ENCODE measurements around the gene AJAP1.

Gene AJAP1

DNA sequence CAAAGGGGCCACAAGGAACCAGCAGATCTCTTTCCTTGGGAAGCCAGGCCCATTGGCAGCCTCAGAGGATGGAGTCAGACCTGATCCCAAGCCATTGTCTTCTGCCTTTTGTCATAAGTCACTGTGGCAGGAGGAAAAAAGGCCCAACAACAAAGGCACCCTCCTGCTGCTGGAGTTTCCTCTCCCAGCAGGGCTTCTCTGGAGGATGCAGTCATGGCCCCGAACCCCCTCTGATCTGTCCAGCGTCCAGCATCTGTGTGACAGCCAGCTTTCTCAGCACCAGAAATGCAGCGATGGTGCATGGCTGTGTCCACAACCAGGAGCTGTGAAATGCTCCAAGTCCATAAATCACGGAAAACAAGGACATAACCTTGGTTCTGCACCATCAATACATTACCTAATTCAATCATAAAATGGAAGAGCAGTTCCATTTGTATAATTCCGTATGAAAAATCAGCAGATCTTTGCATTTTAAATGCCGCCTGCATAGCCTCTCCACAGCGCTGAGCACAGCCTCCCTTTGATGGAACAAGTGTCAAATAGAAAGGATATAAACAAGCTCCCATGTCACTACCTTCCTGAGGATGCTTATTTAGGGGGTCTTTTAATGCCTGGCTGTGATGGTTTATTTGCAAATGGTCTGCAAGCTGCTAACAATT lies 30.6 kb downstream of the AJAP1 start:
- no peak for DNase-seq

GRCh38 chr1:4685523-4685865 lies 31.1 kb downstream of the AJAP1 start:
- DNase-seq = no peak

GRCh38 chr1:4687943-4688342 lies 33.5 kb downstream of the AJAP1 start:
- no peak for DNase-seq

- DNase-seq = no peak
These were observed 35.0 kb downstream of the AJAP1 start for GRCh38 chr1:4689271-4689935.

DNA sequence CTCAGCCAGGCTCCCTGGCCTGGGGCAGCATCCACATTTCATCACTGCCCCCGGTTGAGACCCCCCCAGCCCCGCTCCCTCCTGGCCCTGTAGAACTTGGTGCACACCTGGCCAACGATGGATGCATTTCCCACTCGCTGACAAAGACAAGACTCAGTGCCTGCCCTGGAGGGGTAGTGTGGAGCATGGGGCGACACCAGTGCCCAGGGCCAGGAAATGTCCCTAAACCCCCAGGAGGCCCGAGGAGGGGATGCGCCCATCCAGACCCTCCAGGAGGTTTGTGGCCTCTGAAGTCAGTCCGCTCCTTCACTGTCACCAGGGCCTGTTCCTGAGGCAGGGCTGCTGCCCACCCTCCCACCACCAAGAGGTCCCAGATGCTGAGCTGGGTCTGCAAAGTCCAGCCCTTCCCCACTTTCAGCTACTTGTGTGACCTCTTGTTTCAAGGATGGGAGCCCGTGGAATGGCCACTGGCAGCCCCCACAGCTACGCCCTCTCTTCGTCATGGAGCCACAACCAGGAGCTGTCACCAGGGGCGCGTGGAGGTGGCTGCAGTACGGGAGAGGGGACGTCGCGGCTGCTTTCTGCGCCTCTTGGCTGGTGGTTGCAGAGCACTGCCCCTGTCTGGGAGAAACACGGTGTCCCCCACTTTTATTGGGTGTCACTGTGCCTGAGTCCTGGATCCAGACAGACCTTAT lies 35.7 kb downstream of the AJAP1 start:
- DNase-seq = no peak

DNA sequence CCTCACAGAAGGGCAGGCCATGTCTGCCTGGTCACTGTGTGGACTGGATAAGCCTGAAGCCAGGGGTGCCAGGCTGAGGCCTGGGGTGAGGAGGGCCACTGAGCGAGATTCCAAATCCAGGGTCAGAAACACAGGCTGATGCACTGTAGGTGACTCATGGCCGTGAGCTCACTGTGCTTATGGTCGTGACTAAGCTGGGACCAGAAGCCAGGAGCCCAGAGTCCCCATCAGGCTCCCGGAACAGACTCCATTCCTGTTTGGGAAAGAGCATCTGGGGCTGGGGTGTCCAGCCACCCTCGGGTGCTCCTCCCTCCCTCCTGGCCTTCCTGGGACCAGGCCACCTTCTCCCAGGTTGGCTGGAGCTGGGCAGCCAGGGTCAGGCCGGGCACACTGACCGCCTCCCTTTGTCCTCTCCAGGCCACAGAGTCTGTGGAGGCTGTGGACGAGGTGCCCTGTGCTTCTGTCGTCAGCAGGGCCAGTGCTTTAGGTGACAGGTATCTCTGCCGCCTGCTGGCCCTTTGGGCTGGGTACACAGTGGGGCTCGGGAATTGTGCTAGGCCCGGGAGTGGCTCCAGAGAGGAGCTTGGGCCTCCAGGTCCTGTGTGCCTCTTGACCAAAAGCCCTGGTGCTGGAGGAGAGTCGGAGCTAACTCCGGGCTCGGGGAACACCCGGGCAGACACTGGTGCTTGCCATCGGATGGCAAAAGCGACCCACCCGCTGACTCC lies 36.7 kb downstream of the AJAP1 start:
- DNase-seq = no peak

DNA sequence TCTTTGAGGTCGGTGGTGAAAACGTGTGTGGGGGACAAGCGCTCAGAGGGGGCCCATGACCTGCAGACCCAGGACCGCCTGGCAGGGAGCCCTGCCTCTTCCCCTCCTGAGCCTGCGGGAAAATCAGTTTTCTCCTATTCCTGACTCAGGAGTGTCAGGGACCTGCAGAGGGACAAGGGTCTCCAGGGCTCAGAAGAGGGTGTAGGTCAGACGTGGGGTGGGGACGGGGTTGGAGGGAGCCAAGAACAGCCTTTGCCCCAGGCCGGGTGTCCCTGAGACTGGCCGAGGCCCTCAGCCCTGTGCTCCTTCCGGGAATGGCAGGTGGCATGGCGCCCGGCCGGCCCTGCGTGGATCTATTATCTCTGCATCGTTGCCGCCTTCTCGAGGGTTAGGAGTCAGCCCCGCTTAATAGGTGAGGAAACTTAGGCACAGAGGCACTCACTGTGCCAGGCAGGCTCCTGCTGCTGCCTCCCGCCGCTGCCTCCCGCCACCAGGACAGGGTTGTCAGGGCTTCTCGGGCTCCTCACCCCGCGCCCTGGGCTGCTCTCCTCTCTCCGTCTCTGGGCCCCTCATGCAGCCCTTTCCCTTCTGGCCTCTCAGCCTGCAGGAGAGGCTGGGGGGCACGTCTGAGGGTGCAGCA lies 37.5 kb downstream of the AJAP1 start:
- DNase-seq = no peak

DNA sequence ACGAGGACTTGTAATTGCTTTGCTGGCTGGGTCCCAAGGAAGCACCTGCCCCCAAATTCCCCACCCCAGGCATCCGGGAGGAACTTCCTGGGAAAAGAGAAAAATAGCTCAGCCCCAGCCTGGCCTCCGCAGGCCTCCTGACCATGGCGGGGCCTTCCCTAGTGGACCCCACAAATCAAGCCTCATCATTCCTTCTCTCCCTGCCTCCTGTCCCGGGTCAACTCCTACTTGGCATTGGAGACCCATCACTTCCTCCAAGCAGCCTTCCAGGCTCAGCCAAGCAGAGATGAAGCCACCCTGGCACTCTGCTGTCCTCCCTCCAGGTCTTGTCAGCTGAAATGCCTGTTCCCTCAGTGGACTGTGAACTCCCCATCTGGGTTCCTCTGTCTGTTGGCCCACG lies 38.0 kb downstream of the AJAP1 start:
- no peak for DNase-seq

GRCh38 chr1:4693331-4693730 lies 38.9 kb downstream of the AJAP1 start:
- no peak for DNase-seq

DNA sequence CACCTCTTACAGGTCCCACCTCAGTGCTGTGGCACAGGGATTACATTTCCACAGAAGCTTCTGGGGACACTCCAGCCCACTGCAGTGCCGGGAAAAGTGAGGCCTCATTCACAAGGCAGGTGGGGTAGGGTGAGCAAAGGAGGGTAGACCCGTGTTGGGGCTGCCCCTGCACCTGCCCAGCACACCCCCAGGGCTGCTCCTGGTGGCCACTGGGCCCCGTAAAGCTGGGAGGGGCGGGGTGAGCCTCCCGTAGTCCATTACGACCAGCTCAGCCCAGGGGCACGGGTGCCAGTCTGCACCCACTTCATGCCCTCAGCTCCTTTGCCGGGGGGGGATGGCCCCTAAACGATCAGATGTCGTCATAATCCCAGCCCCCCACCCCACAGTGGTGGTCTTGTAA lies 39.5 kb downstream of the AJAP1 start:
- DNase-seq = no peak

- DNase-seq = no peak
These were observed 40.1 kb downstream of the AJAP1 start for GRCh38 chr1:4694492-4694891.

GRCh38 chr1:4695241-4695640 lies 40.8 kb downstream of the AJAP1 start:
- DNase-seq = no peak

- no peak for DNase-seq
These were observed 41.8 kb downstream of the AJAP1 start for GRCh38 chr1:4696161-4696745.

- DNase-seq = no peak
These were observed 42.3 kb downstream of the AJAP1 start for GRCh38 chr1:4696753-4697152.

DNA sequence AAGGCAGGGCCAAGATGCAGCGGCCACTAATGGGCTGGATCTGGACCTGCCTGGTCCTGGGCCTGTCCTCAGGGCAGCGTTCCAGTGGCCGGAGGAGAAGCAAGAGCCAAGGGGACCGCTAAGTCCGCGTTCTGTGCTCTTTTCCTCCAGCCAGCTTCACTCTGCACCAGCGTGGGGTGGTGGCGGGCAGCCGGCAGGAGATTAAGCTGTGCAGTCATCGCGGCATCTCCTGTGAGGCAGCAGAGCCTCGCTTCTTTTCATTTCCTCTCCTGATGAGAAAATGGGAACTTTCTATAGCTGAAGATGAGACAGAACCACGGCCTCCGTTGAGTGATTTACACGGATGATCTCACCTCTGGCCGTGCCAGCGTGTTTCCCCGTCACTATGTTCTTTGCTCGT lies 43.4 kb downstream of the AJAP1 start:
- DNase-seq = no peak

GRCh38 chr1:4698911-4699310 lies 44.5 kb downstream of the AJAP1 start:
- no peak for DNase-seq

DNA sequence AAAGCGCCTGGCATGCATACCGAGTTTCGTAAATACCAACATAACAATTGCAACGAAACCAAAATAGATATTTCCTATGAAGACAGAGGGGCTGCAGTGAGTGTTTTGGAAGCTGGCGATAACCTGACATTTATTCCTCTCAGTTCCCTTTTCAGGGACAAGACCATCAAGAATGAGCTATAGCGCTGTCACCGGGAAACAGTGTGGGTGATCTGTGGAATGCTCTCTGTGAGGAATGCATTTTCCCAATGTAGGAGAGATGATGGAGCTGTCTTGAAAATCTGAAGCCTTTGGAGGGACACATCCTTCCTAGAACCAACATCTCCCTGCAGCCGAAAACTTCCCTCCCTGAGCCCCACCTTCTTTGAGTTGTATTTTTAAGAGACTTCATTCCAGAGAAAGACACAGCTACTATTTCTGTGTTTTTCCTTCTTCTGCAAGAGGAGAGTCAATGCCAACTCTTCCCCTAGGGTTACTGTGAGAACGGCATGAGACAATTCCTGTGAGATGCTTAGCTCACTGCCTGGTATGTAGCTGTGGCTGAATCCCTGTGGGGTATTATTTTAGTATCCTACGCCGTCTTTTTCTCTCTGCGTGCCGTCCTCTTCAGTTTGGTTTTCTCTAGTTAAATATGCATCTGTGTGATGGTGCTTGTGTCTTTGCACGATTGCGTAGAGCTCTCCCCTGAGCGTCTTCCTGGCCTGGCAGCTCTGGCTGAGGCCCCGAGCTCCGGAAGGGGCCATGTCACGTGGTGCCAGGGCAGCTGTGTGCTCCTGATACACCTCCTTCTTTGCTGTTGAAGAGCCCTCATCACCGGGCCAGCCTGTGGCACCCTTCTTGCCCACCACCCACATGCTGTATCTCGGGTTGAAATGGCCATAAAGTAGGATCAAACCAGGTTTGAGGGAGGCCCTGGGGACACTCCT lies 45.2 kb downstream of the AJAP1 start:
- no peak for DNase-seq

- DNase-seq = no peak
These were observed 46.4 kb downstream of the AJAP1 start for GRCh38 chr1:4700801-4701200.

DNA sequence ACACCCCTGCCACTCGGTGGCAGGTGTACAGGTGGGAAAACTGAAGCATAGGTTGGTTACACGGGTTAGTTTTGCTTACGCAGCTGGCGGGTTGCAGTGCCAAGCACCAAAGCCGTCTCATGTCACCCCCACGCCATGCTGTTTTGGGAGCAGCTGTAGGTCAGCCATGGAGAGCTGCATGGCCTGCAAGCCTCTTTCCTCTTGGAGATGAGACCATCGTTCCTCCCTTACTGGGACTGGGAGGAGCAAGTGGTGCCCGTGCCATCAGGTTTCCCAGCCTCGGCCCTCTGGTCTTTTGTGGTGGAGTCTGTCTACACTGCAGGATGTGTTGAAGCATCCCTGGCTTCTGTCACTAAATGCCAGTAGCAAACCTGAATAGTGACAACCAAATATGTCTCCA lies 46.9 kb downstream of the AJAP1 start:
- no peak for DNase-seq

DNA sequence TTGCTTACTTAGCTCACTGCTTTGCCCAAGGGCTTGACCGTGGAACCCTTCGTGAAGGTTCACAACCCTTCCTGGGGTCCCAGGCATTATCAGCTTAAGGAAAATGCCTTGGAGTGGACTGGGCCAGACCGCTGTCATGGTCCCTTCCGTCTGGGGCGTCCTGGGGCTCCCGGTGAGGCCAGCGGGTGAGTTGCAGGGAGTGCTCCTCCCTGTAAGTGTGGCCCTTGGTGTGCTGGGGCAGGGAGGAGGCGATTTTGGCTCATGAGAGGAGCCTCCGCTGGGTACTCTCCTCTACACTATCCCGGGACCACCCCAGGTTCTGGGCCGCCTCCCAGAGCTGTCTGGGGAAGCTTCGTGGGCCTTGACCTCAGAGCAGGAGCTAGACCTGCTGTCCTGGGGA lies 48.1 kb downstream of the AJAP1 start:
- no peak for DNase-seq

DNA sequence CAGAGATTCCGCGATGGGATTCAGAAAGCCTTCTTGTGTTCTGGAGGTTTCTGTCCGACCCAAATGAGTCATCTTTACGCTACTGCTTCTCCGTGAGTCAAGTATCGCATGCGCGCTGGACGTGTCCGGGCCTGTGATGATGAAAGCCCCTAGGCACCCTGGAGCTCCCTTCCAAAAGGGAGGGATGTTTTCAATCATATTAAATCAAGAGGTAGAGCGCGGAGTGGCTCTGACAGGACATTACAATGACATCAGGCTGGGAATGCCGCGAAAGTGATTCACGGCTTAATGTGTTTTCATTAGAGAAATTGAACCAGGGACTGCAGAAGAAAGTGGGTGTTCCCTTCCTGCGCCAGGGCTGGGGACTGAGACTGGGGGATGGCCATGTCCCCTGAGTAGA lies 48.5 kb downstream of the AJAP1 start:
- DNase-seq = no peak

GRCh38 chr1:4703646-4704045 lies 49.2 kb downstream of the AJAP1 start:
- no peak for DNase-seq
